Measurements from ENCODE around the gene ZNF771.

ZNF771 gene

GRCh38 chr16:30358990-30359870 lies 48.2 kb upstream of the ZNF771 start:
- Histone ChIP-seq H3K36me3 (ENCODE audit: low read length) (peaks cover 5% of the 10 kb centered on the region; the same call in 1 of the 2 replicates), H3K9me2 (replicated peaks; ENCODE audit: insufficient read depth, low read length) (no peaks in the 10 kb centered on the region), H3K9ac (ENCODE audit: low read length) (no peak overlapping the region), H3K4me3 (ENCODE audit: insufficient read depth, low read length, poor library complexity, severe bottlenecking) (no peak overlapping the region), H3K27me3 (ENCODE audit: low read length) (no peaks in the 10 kb centered on the region), H3K4me2 (ENCODE audit: low read depth, low read length, poor library complexity, severe bottlenecking) (no peak overlapping the region), H3K27ac (ENCODE audit: low read depth, low read length) (no peak overlapping the region), H3K79me2 (ENCODE audit: insufficient read depth, low read length) (peaks cover 35% of the 10 kb centered on the region), H3F3A (ENCODE audit: insufficient read depth) (peaks cover 15% of the 10 kb centered on the region), H3K9me3 (ENCODE audit: insufficient read depth, low read length) (no peaks in the 10 kb centered on the region), H4K20me1 (ENCODE audit: low read depth, low read length) (no peaks in the 10 kb centered on the region), H2AFZ (ENCODE audit: low read depth, low read length, severe bottlenecking) (no peak overlapping the region)
- TF ChIP-seq EZH2phosphoT487 (conservative IDR thresholded peaks at IDR 0.05; ENCODE audit: low read length) (no peak), CTCF (IDR thresholded peaks at IDR 0.05; ENCODE audit: insufficient read depth, low read length, poor library complexity, severe bottlenecking) (no peak)

GRCh38 chr16:30359871-30360170 lies 47.6 kb upstream of the ZNF771 start:
- Histone ChIP-seq H3K79me2 (ENCODE audit: insufficient read depth, low read length) (peaks cover 35% of the 10 kb centered on the region), H3K27me3 (ENCODE audit: low read length) (no peaks in the 10 kb centered on the region), H3K4me2 (ENCODE audit: low read depth, low read length, poor library complexity, severe bottlenecking) (no peak overlapping the region), H3K36me3 (ENCODE audit: low read length) (peaks cover 5% of the 10 kb centered on the region; the same call in 1 of the 2 replicates), H3K9me2 (replicated peaks; ENCODE audit: insufficient read depth, low read length) (no peaks in the 10 kb centered on the region), H4K20me1 (ENCODE audit: low read depth, low read length) (no peaks in the 10 kb centered on the region), H3F3A (ENCODE audit: insufficient read depth) (peaks cover 15% of the 10 kb centered on the region), H3K9me3 (ENCODE audit: insufficient read depth, low read length) (no peaks in the 10 kb centered on the region), H3K27ac (ENCODE audit: low read depth, low read length) (no peak overlapping the region), H3K9ac (ENCODE audit: low read length) (no peak overlapping the region), H3K4me3 (ENCODE audit: insufficient read depth, low read length, poor library complexity, severe bottlenecking) (no peak overlapping the region), H2AFZ (ENCODE audit: low read depth, low read length, severe bottlenecking) (no peak overlapping the region)
- TF ChIP-seq CTCF (IDR thresholded peaks at IDR 0.05; ENCODE audit: insufficient read depth, low read length, poor library complexity, severe bottlenecking): no peak
- TF ChIP-seq EZH2phosphoT487 (conservative IDR thresholded peaks at IDR 0.05; ENCODE audit: low read length): no peak

- Histone ChIP-seq H3K27me3 (ENCODE audit: low read length) (no peaks in the 10 kb centered on the region), H2AFZ (ENCODE audit: low read depth, low read length, severe bottlenecking) (no peak overlapping the region), H4K20me1 (ENCODE audit: low read depth, low read length) (no peaks in the 10 kb centered on the region), H3K9ac (ENCODE audit: low read length) (no peak overlapping the region), H3F3A (ENCODE audit: insufficient read depth) (peaks cover 12% of the 10 kb centered on the region), H3K9me3 (ENCODE audit: insufficient read depth, low read length) (no peaks in the 10 kb centered on the region), H3K79me2 (ENCODE audit: insufficient read depth, low read length) (peaks cover 46% of the 10 kb centered on the region), H3K4me3 (ENCODE audit: insufficient read depth, low read length, poor library complexity, severe bottlenecking) (no peak overlapping the region), H3K36me3 (ENCODE audit: low read length) (peaks cover 5% of the 10 kb centered on the region; the same call in 1 of the 2 replicates), H3K27ac (ENCODE audit: low read depth, low read length) (no peak overlapping the region), H3K4me2 (ENCODE audit: low read depth, low read length, poor library complexity, severe bottlenecking) (no peak overlapping the region), H3K9me2 (replicated peaks; ENCODE audit: insufficient read depth, low read length) (no peaks in the 10 kb centered on the region)
- TF ChIP-seq CTCF (IDR thresholded peaks at IDR 0.05; ENCODE audit: insufficient read depth, low read length, poor library complexity, severe bottlenecking): no peak
- no peak for TF ChIP-seq EZH2phosphoT487 (conservative IDR thresholded peaks at IDR 0.05; ENCODE audit: low read length)
Measured at GRCh38 chr16:30361180-30361579, 46.2 kb upstream of the ZNF771 start.

Measured in SU-DHL-6 (cell line).